GM18505 (cell line): Measurements from ENCODE around the gene CRACR2B.

Experiments
- ATAC-seq: cut with Tn5 transposase; IDR thresholded peaks from one replicate; pipeline ENCODE4 v1.9.1; 2021; ENCODE audit not compliant: unreplicated experiment
- POLR2A ChIP-seq: IDR thresholded peaks from 4 replicates; pipeline ENCODE4 v1.6.1; 2011; ENCODE audit warnings: borderline replicate concordance; ENCODE audit not compliant: insufficient read depth, insufficient read length; ENCODE audit errors: extremely low read depth

CRACR2B gene

GRCh38 chr11:827897-828192, at the start of gene CRACR2B:
Gene CRACR2B (plus strand): TSS chr11:827919. CDS start chr11:828608, 689 bp downstream.
- TF ChIP-seq POLR2A = no peak

GRCh38 chr11:778976-779954, 48.5 kb upstream of the CRACR2B start:
- ATAC-seq = no peak
- TF ChIP-seq POLR2A = no peak

More at GRCh38 chr11:827897-828192, at the start of gene CRACR2B:
- no peak for ATAC-seq

- no peak for ATAC-seq
- no peak for TF ChIP-seq POLR2A
These were observed 47.7 kb upstream of the CRACR2B start for GRCh38 chr11:779955-780532.

GRCh38 chr11:782264-783174, 45.2 kb upstream of the CRACR2B start:
- TF ChIP-seq POLR2A = no peak
- ATAC-seq = no peak

DNA sequence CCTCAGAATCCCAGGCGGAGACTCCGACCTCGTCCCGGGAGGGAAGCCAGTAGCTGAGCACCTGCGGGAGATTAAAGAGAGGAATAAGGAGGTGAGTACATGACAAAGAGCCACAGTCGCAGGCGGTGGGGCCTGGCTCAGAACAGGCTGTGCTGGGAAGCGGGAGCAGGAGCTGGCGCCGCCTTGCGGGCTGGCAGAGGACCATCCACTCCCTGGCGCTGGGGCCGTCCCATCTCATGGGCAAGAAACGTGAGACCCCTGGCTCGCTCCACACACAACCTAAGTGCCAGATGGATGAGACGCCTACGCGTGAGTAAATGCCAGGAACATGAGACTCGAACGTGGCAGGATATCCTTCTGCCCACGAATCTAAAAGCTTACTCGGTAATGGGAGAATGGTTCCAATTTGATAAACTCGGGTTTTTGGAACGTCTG, 44.1 kb upstream of the CRACR2B start:
- no peak for TF ChIP-seq POLR2A
- ATAC-seq = no peak

- TF ChIP-seq POLR2A = peak; percentile 8
- no peak for ATAC-seq
These were observed 41.3 kb upstream of the CRACR2B start for GRCh38 chr11:786235-787083.

- TF ChIP-seq POLR2A = no peak
- ATAC-seq = no peak
These were observed 40.5 kb upstream of the CRACR2B start for GRCh38 chr11:787084-787675.

DNA sequence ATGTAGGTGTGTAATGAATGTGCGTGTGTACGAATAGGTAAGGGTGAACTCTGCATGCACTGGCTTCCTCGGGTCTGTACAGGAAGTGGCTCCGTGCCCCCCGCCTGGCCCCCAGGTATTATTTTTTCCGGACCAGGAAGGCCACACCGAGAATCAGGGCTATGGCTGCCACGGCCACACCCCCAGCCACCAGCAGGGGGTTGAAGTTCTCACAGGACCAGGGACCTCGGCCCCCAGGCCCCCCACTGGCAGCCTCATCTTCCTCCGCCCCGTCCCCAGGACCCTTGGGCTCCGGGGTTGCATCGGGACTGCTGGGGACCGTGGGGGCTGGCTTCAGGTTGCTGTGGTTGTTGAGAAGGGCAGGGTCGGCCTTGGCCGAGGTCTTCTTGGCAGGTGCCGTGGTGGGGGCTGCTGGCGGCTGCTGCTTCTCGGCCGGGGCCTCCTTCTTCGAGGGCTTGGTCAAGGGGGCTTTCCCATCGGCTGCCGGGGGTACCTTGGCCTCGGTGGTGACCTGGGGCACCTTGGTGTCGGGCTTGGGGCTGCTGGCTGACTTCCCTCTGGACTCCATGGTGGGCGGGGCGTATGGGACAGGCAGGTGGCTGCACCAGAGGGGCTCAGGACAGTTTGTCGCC, 39.6 kb upstream of the CRACR2B start:
- no peak for ATAC-seq
- no peak for TF ChIP-seq POLR2A

- TF ChIP-seq POLR2A = no peak
- no peak for ATAC-seq
These were observed 38.5 kb upstream of the CRACR2B start for GRCh38 chr11:788953-789940.

DNA sequence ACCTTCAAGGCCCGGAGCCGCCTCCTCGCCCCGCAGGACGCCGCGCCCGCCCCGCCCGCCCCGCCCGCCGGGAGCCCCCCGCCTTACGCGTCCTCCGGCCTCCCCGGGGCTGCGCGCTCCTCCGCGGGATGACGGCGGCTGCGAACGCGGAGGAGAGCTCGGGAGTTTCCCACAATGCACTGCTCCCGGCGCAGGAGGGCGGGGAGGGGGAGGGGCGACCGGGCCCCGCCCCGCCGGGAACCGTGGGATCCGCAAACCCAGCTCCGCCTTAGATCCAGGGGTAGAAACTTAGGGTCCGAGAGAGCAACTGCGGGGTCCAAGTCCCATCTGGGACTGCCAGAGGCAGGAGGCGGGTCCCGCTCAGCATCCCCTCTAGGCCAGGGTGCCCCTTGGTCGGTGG, 37.8 kb upstream of the CRACR2B start, which contains the start of gene CEND1:
CEND1 (minus strand) TSS at position 148 of the 400 bp plus-strand sequence. CDS start 1,514 bp downstream, outside the sequence.
- no peak for ATAC-seq
- no peak for TF ChIP-seq POLR2A
